ENCODE data around the gene PLD1.

- TF ChIP-seq CTCF (IDR thresholded peaks at IDR 0.05; ENCODE audit: control extremely low read depth in 1 of 3, insufficient read depth in 1 of 3, low read depth in 1 of 3, low read length in 3 of 3), result no peak
- no peak for TF ChIP-seq ZNF274 (IDR thresholded peaks at IDR 0.05; ENCODE audit: borderline replicate concordance, extremely low read depth, low read length)
- no peak for TF ChIP-seq FOSL1 (IDR thresholded peaks at IDR 0.05; ENCODE audit: insufficient read depth, low read depth, low read length)
- no peak for TF ChIP-seq SIX5 (IDR thresholded peaks at IDR 0.05; ENCODE audit: low read depth, low read length)
- no peak for TF ChIP-seq ATF2 (IDR thresholded peaks at IDR 0.05; ENCODE audit: low read length)
- TF ChIP-seq POU5F1 (IDR thresholded peaks at IDR 0.05; ENCODE audit: low read depth, low read length), result no peak
- no peak for TF ChIP-seq KDM1A (IDR thresholded peaks at IDR 0.05; ENCODE audit: borderline replicate concordance, low read length)
- no peak for TF ChIP-seq RAD21 (IDR thresholded peaks at IDR 0.05 in 1 of 2, conservative IDR thresholded peaks at IDR 0.05 in 1 of 2; ENCODE audit: low read depth in 2 of 2, low read length in 2 of 2)
- TF ChIP-seq USF2 (IDR thresholded peaks at IDR 0.05; ENCODE audit: low read length), result no peak
These were observed 129.4 kb downstream of the PLD1 start for GRCh38 chr3:171680726-171681411.

All from H1 (cell line).